Measurements from ENCODE around the gene C9.
"Not testable (repeated sequence)": the region's sequence is repeated elsewhere in the genome, so short reads cannot be mapped to it uniquely, and the experiment has no call there.

C9 gene

DNA sequence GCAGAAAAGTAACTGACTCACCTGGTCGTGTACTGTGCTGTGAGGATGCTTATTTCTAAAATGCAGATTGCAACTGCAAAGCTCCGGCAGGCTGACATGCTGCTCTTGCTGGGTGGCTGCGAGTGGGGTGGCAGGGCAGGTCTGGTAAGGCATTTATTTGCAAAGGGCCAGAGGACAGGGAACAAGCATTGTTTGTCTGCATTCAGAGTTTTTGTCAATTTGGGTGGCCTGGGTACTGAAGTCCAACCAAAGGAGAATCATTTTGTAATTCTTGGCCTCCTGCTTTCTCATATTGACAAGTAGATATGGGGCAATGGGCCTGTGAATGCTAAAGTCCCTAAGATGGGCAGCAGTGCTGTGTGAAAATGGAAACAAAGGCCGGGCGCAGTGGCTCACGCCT lies at the start of gene C9:
Gene C9, minus strand, starts transcription at position 129 of the 400 bp plus-strand sequence. Its CDS starts 31 bp downstream, at position 98.
- DNase-seq, result no peak

DNA sequence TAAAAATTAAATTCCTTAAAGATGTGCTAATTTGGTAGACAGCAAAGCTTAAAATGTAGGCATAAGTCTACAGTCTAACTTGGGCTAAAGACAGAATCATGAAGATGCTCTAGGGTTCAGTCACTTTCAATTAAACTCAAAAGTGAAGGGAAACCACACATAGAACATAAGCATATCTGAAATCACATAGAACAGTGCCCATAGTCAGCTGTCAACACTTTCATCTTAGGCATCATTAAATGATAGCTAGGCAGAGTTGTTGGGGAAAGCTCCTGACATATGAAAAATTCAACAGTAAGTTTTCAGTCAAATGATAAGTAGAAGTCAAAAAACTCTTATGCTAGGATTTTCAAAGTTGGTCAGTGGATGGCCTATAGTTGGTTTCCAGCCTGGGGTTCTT lies 49.5 kb upstream of the C9 start:
- DNase-seq, result no peak

DNA sequence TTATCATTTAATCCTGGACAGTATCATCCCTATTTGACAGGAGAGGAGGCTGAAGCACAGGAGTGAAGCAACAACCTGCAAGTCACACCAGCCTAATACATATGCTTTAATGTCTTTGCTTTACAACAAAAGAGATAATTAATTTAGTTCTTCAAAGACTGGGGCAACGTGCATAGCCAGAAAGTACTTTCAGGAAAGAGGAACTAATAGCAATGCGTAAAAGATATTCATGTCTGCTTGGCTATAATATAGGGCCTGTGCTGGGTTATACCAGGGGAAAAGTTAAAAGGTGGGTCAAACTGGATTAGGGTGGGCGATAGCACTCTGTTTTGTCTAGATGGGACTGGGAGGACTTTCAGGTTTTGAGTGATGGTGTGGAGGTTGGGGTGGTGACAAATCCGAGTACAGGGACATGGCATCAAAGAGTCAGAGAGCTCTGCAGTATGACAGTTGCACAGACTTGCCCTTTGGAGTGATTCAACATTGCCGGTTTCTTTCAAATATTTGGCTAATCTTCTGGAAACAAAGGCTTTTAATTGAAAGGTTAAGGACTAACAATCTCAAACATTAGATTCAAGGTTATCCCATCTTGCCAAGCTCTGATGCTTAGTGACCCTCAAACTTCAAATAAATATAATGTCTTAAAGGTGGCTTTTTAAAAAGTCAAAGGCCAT lies 48.6 kb upstream of the C9 start:
- DNase-seq, result no peak

DNA sequence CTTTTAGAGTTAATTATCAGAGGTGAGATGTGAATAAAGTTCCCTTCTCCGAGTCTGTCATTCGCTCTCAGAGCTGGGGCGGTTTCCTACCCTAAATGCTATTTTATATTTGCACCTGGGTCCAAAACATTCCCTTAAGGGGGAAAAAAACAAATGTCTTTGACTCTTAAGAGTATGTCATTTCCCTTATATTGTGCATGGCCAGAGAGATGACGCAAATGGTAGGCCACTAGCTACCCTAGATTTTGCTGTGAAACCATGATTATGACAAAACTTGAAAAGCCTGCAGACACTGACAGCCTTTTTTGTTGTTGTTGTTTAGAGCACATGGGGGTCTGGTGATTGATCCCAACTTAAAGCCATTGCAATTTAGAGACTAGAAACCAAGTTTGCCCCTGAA lies 47.7 kb upstream of the C9 start:
- DNase-seq, result no peak

DNA sequence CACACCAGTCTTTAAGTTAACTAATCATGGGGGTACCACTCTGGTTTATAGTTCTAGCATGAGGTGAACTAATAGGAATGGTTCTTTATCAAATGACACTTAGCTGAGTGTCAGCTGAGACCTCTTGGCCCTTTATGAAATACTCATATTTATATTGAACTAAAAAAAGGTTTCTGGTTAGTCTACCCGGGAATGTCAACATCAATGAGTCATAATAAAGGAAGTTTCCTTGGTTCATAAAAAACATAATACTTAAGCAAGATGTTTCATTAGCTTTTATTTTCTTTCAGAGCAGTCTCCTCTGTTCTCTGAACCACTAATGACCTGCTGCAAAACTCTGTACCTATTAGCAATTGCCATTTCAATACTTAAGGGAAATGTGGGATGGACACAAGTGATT lies 46.8 kb upstream of the C9 start:
- DNase-seq, result no peak

DNA sequence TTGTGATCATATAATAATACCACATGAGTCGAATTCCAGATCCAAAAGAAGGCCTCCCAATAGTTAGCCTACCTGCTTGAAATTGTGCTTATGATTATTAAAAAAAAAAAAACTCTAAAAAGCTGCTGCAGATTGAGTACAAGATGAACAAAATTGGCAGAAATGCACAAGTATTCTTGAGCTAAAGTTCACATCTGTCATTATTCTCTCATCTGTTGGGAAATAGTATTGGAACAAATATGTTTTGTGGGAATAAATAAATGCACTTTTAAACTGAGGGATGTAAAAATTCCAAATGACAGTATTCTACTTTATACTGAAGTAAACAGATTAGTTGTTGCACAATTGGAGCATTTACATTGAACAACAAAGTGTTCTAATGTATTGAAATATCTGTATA lies 44.7 kb upstream of the C9 start:
- no peak for DNase-seq

DNA sequence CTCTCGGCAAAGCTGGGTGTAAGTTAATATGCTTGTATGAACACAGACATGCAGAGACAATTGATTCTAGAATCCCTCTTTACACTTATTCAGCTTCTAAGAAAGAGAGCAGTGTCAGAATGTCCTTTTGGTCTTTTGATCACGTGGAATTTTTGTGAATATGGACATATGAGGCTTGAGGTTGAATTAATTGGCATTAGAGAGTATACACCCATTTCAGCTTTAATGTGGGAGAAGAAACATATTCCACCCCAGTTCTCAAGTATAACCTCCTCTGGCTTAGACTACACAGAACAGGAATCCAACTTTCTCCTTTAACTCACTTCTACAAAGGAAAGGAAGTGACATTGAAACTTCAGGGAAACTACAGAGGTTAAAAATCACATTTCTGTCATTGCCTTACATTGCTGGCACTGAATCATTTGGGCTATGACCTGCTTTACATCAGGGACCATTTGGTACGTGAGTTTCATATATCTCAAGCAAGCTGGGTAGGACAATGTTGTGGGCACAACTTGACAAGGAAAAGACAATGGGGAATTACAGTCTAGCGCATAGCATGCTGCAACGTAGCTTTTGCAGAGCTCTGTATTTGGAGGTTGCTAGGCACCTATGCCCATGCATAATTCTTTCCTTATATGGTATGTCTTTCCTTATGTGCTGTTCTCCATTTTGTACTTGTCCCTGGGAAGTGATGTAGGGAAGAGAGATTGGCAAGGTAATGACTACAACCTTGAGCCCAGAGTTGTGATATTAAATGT lies 41.0 kb upstream of the C9 start:
- no peak for DNase-seq

DNA sequence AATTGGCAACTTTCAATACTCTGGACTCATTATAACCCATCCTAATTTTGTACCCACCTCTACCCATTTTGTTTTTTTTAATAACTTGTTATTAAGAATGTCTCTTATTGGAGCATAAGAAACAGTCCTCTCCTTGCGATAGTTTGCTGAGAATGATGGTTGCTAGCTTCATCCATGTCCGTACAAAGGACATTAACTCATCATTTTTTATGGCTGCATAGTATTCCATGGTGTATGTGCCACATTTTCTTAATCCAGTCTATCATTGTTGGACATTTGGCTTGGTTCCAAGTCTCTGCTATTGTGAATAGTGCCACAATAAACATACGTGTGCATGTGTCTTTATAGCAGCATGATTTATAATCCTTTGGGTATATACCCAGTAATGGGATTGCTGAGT lies 39.5 kb upstream of the C9 start:
- not testable (repeated sequence) for DNase-seq

DNA sequence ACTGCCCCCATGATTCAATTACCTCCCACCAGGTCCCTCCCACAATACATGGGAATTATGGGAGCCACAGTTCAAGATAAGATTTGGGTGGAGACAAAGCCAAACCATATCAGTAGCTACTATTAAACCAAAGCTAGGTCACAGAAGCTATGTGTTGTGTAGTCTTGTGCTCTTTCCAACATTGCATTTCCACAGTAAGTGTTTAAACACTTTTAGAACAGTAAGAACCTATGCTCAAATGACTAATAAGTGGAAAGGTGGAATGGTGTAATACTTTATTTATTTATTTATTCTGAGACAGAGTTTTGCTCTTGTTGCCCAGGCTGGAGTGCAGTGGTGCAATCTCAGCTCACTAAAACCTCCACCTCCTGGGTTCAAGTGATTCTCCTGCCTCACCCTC lies 37.8 kb upstream of the C9 start:
- not testable (repeated sequence) for DNase-seq

DNA sequence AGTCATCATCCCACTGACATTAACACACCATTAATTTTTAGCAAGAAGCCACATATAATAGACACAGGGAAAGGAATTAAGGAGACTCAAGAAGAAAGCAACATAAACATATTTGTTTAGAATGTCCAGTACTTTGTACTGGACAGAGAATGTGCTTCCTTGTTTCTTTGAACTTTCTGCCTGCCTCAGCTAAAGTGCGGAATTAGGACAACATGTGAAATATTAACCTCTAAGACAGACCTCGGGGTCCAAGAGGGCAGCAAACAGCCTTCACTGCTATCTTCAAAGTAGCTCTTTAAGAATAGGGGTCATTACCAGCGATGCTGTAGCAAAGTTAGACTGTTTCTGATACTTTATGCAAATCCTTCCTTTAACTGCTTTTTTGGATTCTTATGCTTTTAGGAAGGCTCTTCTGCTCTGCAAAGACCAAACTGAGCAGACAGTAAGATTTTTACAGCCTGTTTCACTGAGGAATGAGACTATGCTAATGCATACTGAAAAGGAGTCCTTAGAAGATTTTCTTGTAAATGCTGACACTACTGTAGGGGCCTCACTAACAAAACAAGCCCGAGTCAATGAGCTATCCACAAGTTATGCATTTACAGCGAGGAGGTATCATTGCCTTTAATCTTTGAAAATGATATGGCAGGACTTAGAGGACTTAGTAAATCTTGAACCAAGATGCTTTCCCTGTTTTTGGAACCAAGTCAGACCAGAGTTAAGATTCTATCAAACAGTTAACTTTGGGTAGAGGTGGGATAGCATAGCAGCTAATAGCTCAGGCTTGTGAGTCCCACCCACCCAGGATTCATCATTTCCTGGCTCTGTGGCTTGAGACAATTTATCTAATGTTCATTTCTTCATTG lies 36.7 kb upstream of the C9 start:
- no peak for DNase-seq

DNA sequence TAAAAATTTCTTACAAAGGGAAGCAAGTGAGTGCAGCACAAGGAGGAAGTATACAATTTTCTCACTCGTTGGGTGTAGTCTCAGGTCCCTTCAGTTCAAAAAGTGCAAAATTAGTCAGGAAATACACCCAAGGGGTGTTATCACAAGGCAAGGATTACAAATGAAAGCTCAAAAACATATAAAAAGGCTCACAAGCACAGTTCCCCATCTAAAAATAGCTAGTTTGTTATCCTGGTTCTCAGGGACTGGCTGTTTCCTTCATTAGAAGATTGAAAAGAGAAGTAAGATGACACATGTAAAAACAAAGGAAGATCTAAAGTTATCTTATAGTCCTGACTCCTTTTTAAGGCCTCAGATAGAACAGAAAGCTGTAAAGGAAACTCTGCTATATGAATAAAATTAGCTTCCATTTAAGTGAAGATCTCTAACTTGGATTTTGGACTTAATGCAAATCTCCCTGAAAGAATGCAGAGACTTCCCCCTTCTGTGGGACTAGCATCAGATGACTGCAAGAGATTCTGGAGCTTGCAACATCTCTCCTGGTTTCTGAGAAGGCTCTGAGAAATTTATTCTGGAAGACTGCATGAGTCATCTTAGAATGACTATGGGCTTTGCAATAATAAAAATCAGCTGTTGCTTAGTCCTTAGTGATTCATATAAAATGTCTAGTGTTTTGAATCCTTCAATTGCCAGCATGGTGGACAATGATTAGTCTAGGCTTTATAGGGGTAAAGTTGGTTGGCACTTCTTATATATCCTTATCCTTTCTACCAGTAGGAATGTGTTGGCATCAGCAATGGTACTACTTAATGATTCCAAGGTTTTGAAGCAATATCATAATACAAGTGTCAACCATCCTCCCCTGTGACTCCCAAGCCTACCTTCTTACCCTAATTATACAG lies 35.1 kb upstream of the C9 start:
- DNase-seq, result peak; percentile 23

DNA sequence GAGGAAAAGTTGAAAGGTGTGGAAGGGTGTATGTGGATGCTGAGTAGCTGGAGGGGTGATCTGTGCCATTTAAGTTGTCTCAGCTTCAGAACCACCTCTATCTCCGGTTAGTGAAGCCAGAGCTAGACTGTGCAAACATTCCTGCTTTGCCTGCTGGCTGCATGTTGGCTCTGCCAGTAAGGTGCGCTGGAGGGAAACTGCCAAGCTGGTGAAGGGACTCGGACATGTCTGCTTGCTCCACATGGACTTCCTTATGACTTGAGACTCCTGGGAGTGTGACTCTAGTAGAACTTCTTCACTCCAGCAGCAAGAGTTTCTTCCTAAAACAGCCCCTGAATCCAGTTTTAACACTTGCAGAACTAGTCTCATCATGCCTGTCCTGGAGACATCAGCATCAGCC lies 32.5 kb upstream of the C9 start:
- DNase-seq, result no peak

DNA sequence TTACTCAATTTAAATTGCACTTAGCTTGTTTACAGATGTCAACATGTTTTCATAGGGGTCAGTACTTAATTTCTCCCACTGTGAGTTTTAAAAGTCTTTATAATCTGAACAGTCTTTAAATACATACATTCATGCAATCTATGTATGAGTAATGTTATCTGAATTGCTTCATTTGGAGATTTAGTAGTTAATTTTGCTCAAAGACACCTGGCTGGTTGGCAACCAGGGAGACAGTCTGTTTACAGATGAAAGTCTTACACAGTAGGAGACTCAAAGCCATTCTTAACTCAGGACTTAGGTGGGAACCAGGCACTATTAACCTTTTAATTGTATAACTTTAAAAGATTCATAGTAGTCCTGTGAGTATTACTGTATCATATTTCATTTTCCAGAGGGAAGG lies 31.2 kb upstream of the C9 start:
- no peak for DNase-seq

DNA sequence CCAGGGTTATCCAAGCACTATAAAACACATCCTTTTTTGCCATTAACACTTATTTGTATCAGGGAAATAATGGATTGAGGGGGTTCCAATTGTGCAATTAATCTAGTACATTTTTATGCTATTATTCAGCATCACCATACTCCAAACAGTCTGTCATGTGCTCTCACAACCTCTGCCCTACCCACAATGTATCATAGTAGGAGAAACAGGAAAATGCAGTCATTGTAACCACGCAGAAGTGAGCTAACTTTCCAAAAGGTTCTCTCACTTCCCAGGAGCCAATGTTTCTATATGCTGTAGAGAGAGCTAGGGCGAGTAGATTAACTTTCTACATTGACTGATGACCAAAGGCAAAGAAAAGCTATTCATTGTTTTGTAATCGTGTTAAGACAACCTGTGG lies 30.7 kb upstream of the C9 start:
- no peak for DNase-seq

DNA sequence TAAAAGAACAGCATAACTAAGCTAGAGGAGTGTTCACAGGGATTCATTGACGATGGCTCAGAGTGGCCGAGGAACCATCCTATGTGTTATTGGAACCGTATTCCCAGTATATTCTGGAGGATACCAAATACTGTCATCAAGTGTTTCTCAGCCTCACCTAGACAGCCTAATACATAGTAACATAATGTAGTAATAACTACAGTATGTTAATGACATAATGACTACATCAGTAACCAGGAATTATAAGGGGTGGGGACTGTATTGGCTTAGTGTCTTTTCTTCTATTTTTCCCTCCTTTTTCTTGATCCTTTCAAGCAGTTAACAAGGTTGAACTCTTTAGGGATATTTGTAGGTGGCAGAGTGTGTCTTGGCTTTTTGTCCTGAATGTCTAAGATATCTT lies 26.6 kb upstream of the C9 start:
- no peak for DNase-seq

DNA sequence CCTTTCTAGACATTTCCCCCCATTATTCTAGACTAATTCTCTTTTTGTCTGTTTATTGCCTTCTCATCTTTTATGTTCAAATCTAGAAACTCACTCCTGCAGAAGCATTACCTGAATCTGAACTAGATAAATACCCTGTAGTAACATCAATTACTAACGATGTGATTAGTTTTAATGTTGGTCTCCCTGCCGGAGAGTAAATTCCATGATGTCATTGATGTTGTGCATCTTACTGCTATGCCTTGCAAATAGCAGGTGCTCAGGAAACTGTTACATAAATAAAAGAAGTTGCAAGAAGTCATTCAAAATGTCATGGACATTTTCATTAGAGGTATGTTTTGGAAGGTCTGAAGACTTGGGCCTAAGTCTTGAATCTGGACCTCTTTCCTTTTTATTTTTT lies 23.0 kb upstream of the C9 start:
- no peak for DNase-seq

DNA sequence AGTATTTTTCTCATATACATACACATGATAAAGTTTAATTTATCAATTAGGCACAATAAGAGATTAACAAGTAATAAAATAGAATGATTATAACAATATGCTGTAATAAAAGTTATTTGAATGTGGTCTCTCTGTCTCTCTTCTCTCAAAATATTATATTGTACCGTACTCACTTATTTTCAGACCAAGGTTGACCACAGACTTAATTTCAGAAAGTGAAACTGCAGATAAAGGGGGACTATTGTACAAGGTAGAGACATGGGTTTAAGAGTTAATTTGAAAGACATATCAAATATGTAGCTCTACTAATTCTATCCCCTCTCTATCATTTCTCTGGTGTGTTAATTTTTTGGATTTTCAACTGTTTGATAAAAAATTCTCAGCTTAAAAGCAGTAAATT lies 20.0 kb upstream of the C9 start:
- no peak for DNase-seq

DNA sequence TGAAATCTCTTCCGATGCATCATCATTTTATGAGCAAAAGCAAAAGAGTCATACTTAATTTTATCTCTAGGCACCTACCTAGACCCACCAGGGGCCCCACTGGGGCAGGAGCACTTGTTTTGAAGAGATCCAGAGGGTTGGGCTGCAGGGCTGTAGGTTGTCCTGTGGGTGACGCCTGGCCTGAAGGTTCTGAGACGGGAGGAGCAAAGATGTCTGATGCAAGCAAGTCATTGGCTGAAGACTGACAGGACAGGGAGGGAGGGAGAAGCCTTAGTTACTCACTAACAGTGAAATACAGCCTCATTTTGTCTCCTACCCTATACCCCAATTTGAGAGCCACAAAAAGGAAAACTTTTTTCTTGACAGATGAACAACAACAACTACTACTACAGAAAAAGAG lies 17.1 kb upstream of the C9 start:
- no peak for DNase-seq

DNA sequence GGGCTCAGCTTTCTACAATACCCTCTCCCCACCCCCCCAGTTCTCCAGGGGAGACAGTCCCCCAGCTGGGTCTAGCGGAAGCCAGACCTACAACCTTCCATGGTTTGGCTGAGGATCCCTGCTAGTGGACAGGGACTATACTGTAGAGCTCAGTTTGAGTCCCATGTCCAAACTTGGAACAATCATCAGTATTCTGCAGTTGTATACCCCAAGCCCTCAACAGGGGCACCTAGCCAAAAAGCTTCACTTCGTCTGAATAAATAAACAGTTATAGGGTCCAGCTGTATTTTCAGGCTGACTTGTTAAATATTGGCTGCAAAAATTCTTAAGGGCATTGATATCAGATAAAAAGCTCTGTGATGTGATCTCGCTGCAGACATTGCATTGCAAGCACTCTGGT lies 15.4 kb upstream of the C9 start:
- DNase-seq, result no peak

DNA sequence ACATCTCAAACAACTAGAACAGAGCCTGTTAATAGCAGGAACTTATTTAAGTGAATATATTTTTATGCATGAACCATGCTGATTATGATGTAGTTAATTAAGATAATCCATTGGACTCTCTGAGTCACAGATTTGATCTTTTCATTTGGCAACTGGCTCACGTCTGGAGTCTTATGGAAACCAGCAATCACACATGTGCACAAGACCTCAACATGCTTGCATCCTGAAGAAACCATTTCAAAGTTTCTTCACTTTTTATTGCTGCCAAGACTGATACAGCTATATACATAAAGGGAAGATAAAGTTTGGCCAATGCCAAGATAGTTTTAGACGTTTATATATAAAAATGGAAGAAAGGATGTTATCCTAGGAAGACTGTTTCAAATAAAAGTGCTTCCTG lies 13.3 kb upstream of the C9 start:
- no peak for DNase-seq

DNA sequence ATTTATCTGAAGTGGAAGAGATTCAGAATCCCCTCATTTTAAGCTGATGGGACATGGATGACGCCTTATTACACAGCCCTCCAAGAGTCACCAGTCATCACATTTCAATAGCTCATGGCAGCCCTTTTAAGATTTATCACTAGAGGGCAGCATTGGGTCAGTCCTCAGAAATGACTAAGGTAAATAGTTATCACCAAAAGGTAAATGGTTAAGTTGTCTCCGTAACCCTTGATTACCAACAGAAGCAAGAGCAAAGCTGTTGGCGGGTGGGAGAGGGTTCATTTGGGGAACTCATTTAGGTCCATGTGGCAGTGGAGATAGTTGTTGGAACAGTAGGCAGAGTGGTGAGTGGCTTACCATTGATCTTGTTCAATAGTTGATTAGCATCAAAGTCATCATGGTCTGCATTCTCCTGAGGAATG lies 12.0 kb upstream of the C9 start:
- DNase-seq, result peak; percentile 58

DNA sequence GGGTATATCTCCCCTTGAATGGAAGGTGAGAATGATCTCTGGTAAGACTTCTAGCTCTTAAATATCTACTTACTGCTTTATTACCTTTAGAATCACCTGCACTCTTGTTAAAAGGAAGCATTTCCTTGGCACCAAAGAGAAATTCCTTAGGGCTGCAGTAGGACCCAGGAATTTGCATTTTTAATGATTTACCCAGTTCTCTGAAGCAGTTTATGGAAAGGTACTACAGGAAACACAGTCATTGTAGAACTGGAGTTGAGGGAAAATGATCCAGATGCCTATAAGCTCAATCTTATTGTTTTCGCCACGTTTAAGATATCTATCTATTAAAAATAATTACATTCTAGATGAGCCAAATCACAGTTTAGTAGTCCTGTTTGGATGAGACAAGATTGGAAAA lies 9.5 kb upstream of the C9 start:
- DNase-seq, result no peak

DNA sequence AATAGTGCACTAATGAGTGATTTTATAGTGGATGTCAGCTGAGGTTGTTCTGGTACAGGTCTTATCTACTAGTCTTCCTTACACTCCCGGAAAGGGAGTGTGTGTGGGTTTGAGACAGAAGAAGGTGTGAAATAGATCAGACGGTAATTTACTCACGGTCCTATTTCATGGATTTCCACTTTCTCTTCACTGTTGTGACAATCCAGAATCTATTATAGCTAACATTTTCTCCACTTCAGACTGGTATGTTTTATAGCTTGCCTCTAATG lies 7.0 kb upstream of the C9 start:
- DNase-seq, result no peak

All from CD4-positive, alpha-beta T cell treated with Interleukin-17A for 1 hour (primary cell).